ENCODE measurements around the gene A2M.

Gene A2M

DNA sequence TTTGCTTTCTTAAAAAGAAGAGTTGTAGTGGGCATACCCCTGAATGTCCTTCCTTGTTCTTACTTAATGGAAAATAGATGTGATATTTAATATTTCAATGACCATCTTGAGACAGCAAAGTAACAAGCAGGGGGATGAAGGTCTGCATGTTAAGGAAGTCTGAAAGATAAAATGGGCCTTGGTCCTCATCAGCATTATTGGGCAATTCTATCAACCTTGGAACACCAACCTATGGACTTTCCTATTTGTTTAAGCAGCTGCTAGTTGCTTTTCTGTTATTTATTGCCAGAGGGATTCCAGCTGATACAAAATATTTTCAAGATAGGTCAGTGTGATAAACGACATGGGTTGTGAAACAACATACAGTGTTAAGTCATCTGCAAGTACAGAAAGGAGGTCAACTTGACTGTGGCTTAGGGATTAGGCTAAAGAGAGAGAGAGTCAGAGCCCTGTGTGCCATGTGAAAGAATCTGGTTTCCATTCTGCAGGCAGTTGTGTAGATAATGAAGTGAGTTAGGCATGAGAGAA lies 16.4 kb upstream of the A2M start:
- TF ChIP-seq, protein P1, sequence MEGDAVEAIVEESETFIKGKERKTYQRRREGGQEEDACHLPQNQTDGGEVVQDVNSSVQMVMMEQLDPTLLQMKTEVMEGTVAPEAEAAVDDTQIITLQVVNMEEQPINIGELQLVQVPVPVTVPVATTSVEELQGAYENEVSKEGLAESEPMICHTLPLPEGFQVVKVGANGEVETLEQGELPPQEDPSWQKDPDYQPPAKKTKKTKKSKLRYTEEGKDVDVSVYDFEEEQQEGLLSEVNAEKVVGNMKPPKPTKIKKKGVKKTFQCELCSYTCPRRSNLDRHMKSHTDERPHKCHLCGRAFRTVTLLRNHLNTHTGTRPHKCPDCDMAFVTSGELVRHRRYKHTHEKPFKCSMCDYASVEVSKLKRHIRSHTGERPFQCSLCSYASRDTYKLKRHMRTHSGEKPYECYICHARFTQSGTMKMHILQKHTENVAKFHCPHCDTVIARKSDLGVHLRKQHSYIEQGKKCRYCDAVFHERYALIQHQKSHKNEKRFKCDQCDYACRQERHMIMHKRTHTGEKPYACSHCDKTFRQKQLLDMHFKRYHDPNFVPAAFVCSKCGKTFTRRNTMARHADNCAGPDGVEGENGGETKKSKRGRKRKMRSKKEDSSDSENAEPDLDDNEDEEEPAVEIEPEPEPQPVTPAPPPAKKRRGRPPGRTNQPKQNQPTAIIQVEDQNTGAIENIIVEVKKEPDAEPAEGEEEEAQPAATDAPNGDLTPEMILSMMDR (IDR thresholded peaks at IDR 0.05; ENCODE audit: insufficient read depth, low read depth, low read length, missing control alignments) = no peak
- H3K4me3 ChIP-seq (ENCODE audit: low read depth, low read length) = no peak overlapping the region
- no peak for DNase-seq (ENCODE audit: low read depth)

DNA sequence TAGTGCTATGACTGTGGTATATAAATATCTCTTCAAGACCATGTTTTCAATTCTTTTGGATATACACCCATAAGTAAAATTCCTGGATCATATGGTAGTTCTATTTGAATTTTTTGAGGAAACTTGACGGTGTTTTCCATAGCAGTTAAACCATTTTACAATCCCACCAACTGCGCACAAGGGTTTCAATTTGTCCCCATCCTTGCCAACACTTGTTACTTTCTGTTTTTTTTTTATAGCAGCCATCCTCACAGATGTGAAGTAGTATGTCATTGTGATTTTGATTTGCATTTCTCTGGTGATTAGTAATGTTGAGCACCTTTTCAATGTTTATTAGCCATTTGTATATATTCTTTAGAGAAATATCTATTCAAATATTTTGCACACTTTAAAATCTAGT lies 14.5 kb upstream of the A2M start:
- H3K4me3 ChIP-seq (ENCODE audit: low read depth, low read length) = no peak overlapping the region
- DNase-seq (ENCODE audit: low read depth) = no peak
- TF ChIP-seq, protein P1 (IDR thresholded peaks at IDR 0.05; ENCODE audit: insufficient read depth, low read depth, low read length, missing control alignments) = no peak

DNA sequence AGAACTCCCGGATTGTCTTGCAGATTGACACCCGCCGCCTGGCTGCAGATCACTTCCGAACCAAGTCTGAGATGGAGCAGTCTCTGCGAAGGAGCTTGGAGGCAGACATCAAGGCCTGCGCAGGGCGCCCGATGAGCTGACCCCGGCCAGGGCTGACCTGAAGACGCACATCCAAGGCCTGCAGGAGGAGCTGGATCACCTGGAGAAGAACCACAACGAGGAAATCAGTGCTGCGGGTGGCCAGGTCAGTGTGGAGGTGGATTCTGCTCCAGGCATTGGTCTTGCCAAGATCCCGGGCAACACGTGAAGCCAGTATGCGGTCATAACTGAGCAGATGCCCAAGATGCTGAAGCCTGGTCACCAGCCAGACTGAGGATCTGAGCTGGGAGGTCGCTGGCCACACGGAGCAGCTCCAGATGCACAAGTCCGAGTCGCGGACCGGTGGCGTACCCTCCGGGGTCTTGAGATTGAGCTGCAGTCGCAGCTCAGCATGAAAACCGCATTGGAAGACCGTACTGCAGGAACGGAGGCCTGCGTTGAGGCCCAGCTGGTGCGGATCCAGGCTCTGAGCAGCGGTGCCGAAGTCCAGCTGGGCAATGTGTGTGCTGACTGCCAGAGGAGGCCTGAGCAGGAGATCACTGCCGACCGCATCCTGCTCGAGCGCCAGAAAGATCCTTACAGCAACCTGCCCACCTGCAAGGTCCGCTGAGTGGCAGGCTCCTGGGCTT lies 12.4 kb upstream of the A2M start:
- no peak for DNase-seq (ENCODE audit: low read depth)
- TF ChIP-seq, protein P1 (IDR thresholded peaks at IDR 0.05; ENCODE audit: insufficient read depth, low read depth, low read length, missing control alignments) = no peak
- H3K4me3 ChIP-seq (ENCODE audit: low read depth, low read length) = no peak overlapping the region

DNA sequence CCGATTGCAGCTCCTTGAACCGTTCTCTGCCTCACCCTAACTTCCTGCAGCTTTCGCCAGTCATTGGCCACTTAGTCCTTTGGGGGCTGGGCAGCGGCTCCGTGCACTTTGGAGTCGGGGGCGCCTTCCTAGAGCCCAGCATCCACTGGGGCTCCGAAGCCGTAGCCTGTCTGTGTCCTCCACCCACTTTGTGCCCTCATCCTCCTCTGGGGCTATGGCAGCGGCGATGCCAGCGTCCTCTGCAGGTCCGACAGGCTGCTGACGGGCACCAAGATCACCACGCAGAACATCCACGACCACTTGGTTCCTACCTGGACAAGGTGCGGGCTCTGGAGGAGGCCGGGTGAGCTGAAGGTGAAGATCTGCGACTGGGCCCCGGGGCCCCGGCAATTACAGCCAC lies 11.8 kb upstream of the A2M start:
- TF ChIP-seq, protein P1 (IDR thresholded peaks at IDR 0.05; ENCODE audit: insufficient read depth, low read depth, low read length, missing control alignments) = no peak
- DNase-seq (ENCODE audit: low read depth) = no peak
- H3K4me3 ChIP-seq (ENCODE audit: low read depth, low read length) = no peak overlapping the region

DNA sequence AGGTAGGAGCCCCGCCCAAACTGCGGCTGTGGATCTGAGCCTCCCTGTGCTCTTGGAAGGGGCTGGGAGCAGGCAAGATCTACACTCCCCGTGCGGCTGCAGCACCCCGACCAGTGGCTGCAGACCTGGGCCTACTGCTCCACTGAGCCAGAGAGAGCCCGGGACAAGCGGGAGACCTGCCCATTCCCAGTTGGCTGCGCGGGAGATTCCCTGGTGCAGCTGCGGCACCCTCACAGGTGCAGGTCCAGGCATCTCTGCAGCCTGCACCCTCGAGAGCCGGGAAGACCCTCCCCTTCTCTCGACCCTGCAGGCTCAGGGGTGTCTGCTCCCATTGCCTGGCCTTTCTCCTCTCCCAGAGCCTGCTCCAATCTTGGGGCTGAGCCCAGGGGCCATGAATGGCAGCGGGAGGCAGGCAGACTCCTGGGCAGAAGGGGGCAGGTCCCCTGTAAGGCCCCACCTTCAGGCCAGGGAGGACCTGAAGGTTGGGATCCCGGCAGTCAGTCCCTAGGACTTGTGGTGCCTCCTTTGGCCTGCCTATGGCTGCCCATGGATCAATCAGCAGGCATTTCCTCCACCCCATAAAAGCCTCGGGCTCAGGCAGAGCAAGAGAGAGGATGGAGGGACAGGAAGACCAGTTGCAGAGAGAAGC lies 8.8 kb upstream of the A2M start:
- H3K4me3 ChIP-seq (ENCODE audit: low read depth, low read length) = no peak overlapping the region
- no peak for DNase-seq (ENCODE audit: low read depth)
- TF ChIP-seq, protein P1 (IDR thresholded peaks at IDR 0.05; ENCODE audit: insufficient read depth, low read depth, low read length, missing control alignments) = no peak

DNA sequence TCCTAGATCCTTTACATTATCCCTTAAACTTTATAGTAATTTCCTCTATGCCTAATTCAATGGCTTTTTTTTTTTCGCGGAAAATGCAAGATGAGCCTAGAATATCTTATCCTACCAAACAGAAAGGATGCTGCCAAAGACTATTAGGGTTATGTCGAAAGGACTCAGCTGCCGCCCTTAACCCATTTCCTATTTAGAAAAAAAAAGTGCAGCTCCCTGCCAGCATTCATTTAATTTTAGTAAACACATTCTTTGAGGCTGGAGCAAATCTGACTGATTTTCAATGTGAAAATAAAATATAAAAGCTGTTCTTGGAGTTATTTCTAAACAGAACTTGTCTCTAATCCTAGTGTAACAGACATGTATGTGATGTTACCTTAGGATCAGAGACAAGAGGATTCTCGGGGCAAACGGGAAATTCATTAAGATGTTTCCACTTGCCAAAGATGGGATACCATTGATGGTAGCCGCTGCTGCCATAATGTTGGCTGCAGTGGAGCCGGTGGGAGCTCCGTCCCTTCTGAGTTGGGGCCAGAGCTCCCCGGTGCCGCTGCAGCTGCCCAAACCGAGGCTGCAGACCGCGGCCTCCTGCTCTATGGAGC lies 8.2 kb upstream of the A2M start:
- DNase-seq (ENCODE audit: low read depth) = no peak
- TF ChIP-seq, protein P1 (IDR thresholded peaks at IDR 0.05; ENCODE audit: insufficient read depth, low read depth, low read length, missing control alignments) = no peak
- no peak overlapping the region for H3K4me3 ChIP-seq (ENCODE audit: low read depth, low read length)
